HG03196 (cell line): ENCODE data around the gene DSG3.

Experiments used
- ATAC-seq: cut with Tn5 transposase; IDR thresholded peaks from one replicate; pipeline ENCODE4 v1.9.1; 2021; ENCODE audit not compliant: unreplicated experiment

The DSG3 gene

DNA sequence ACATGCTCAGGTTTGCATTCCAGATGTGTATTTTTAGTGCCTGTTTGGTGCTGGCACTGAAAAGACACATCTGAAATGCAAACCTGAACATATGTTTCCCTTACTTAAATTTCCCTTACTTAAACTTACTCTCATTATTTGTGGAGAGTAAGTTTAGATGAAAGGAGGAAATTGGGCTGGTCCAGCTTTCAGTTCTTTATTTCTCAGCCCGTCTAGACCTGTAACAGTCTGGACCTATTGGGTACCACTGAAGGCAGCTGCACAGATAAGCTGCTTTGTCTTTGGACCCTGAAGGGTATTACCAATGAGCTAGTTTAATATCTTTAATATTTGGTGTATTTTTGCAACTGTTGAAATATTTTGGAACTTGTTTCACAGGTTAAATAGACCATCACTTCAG is 17.0 kb upstream of the DSG3 start:
- ATAC-seq, result no peak

DNA sequence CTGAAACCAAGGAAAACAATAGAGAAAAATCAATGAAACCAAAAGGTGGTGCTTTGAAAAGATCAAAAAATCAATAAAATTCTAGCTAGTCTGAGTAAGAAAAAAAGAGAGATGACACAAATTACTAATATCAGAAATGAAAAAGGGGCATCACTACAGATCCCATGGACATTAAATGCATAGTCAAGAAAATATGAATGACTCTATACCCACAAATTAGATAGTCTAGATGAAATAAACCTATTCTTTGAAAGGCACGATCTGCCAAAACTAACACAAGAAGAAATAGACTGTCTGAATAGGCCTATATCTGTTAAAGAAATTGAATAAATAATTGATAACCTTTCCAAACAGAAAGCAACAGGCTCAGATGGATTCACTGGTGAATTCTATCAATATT is 15.2 kb upstream of the DSG3 start:
- no peak for ATAC-seq

DNA sequence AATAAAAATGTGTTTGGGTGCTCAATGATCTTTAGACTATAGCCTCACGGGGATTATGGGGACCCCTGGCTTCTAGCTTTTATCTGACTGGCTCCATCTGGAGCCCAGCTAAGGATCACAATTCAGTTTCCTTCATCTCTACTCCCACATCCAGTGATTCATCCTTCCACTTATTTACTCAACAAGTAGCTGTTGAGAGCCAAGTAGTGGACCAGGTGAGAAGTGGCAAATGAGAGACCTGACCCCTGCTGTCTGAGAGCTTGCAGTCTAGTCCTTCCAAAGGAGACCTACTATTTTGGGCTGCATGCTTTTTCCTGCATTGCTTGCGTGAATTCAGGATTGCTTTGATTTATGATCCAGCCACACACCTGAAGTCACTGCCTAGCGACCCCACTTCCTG is 10.7 kb upstream of the DSG3 start:
- no peak for ATAC-seq

DNA sequence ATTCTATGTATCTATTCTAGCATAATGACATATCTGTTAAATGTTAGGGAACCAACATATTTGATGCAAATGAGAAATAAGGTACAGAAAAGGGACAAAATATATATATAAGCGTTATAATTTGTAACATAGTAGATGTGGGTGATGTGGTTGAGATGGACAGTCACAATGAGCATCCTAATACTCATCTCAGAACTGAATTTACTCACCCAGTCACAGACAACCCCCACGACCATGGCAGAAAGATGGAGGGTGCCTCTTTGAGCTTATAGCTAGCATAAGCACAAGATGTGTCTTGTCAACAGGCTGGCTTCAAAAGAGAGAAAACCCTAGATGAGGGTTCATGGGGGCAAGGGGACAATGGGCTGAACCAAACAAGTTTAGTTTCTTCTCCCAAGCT is 9.1 kb upstream of the DSG3 start:
- ATAC-seq, result no peak

DNA sequence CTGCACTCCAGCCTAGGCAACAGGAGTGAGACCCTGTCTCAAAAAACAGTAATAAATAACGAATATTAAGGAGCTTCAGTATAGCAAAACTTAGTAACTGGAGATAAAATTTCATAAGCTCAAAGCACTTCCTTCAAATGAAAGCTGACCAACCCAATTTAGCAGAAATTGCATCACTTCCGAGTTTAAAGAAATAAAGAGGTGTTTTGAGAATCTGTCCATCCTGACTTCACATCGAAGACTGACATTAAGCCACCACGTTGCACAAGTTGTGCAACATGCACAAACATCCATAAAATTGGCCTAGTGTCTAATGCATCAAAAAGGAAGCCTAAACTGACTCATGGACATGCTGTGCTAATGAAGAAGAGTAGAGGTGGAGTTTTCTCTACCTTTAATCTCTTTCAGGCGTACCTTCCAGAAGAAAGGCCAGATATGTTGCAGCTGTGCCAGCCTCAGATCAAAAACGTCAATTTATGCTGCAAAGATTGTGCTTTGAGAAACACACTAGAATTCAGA is 7.7 kb upstream of the DSG3 start:
- ATAC-seq, result no peak

DNA sequence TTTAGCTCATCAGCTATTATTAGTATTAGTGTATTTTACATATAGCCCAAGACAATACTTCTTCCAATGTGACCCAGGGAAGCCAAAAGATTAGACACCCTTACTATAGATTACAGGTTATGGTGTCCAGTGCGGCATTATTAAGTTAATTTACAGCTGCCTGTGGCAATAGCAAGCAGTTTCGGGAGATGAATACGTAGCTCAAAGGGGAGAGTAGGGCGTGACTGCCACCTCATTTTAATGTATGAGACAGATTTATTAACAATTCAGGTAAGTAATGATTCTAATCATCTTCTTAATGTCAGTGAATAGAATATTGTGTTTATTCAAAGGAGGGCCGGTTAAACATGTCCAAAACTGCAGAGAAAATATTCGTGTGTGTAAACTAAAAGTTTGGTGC is 6.8 kb upstream of the DSG3 start:
- no peak for ATAC-seq

DNA sequence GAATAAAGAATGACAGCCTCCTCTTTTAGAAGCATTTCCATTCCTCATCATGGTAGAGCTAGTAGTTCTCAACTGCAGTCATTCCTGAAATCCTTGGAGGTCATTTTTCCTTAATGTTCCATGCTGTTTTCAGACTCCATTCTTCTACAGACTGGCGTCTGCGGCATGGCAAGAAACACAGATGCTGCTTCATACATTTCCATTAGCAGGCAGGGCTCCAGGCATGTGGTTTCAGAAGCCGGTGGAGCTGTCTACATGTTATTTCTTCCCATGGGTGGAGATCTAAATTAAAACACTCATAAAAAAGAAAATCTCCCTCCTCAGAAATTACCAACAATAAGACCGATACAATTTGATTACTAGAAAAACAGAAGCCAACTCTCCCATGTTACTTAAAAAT is 6.0 kb upstream of the DSG3 start:
- ATAC-seq, result no peak

DNA sequence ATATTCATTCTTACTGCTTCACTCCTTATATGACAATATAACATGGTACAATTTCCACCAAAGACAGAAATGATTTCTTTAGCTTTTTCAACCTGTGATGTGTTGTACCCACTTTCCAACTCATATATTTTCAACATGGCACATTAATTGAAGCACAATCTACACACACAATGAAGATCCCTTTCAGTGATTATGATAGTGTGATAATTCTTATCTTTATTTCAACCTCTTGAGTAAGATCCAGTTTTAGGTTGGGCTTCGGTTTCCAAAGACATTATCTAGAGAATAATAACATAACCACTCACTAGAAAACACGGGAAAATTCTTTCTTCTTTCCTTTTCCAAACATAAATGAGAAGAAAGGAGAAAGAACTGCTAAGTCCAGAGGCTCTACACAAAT is 3.4 kb upstream of the DSG3 start:
- no peak for ATAC-seq

DNA sequence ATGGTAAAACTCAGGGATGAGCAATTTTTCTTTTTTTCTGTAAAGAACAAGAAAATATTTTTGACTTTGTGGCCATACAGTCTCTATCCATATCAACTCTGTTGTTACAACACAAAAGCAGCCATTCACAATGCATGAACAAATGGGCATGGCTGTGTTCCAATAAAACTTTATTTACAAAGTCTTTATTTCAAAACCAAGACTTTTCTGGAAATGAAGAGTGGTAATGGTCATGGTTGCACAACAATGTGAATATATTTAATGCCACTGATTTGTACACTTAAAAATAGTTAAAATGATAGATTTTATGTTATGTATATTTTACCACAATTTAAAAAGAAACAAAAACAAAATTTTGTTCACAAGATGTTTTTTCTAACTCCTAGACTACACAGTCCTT is 1.6 kb upstream of the DSG3 start:
- ATAC-seq, result no peak

DNA sequence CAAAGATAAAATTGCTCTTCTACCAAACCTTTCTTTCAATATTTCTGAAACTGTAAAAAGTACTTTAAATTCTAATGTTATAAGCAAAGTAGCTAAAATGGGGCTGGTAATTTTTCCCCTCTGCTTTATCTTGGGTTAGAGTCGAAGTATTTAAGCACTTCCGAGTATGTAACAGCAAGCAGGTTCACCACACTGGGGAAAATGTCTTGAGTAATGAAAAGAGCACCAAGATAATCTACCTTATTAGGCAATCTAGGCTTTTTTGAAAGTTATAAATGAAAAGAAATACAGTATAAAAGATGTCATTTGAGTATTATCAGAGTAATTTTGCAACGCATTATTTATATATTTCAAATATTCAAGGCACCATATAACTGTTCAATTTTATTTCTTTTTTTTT is 687 bp upstream of the DSG3 start:
- no peak for ATAC-seq

DNA sequence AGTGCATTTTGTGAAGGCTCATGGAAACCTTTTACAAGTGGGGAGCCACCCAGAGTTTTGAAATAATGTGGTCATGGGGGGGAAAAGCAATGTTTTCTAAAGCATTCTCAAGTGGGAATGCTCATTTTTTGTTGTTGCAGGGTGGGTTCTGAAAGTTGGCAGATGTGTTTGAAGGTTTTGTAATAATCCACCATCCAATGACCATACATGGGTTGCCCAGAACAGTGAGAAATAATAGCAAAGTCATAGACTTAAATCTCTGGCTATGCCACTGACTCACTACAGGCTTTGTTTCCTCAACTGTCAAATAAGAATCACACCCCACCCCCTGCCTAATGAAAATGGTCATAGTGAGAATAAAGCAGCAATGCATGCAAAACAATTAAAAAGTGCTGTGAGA is 2.9 kb downstream of the DSG3 start:
- ATAC-seq, result no peak

DNA sequence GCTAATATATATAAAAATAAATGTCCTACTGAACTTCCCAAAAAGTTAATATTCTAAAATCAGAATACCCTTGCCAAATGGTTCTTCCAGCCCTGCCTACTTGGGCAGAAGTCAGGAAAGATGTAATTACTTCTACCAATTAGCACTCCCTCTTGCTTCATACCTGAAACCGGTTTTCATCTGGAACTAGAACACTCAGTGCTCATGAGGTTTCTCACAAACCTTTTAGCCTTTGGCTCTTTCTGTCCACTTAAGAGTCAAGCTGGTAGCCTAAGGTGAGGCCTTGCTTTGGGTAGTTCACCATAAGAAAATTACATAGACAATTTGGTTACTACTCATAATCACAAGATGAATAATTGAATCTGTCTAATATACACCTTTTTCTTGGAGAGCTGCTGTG is 4.1 kb downstream of the DSG3 start:
- ATAC-seq, result no peak

DNA sequence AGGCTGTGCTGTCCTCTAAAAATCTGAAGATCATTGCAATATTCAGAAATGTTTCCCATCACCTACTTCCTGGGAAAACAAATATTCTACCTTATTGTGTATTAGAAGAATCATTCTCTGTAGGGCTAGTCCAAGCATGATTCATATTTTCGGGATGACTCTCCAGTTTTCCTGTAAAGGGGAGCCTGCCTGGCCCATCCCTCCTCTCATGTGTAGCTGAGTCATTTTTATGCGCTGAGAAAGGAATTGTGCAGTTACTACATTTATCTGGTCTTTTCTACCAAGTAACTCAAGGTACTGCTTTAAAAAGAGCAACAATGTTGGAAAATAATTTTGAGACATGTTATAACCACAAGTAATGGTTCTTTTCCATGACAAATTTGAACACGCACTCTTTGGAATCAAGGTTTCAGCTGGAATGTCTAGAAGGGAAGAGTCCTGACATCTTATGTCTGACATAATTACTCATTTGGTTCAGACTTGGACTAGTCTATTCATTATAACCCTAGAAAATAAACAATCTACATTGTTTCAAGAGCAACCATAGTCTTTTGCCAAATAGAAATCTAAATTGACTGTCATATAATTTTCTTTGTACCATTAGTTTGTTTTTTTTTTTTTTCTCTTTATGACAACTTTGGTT is 6.6 kb downstream of the DSG3 start:
- no peak for ATAC-seq

DNA sequence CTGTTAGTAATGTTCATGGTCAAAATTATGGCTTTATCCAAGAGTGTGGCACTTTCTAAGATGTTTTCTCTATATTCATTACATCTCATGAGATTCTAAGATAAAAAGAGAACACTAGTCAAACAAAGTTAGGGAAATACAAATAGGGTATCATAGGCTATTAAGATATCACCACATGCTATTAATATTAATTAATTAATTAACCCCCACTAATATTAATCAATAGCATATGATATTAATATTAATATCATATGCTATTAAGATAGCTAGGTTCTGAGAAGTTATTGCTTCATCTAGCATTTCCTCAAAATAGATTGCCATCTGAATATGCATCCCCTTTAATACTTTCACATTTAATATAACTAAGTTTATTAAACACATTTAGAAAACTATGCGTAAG is 22.1 kb downstream of the DSG3 start:
- ATAC-seq, result no peak

DNA sequence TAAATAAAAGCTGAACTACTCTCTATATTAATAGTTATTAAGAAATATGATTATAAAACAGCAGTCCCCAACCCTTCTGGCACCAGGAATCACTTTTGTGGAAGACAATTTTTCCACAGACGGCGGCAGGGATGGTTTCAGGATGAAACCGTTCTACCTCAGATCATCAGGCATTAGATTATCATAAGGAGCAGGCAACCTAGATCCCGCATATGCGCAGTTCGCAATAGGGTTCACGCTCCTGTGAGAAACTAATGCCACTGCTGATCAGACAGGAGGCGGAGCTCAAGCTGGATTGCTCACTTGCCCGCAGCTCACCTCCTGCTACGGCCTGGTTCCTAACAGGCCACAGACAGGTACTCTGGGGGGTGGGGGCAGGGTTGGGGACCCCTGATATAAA is 31.1 kb downstream of the DSG3 start:
- ATAC-seq, result no peak

DNA sequence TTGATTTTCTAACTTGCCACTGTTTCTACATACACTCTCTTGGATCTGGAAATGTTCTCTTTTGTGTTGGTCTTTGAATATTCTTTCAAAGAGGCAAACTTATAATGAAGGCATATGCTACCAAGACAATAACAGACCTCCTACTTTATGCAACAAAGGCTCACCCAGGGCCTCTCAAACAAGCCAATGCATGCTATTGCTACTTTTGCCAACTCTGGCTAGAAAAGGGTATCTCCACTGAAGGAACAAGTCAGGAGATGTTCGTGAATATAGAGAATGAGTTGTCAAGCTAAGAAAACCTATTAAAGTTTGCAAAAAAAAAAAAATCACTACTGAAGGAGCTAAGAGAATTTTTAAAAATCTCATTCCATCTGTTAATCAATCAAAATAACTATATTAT is 34.5 kb downstream of the DSG3 start:
- no peak for ATAC-seq

DNA sequence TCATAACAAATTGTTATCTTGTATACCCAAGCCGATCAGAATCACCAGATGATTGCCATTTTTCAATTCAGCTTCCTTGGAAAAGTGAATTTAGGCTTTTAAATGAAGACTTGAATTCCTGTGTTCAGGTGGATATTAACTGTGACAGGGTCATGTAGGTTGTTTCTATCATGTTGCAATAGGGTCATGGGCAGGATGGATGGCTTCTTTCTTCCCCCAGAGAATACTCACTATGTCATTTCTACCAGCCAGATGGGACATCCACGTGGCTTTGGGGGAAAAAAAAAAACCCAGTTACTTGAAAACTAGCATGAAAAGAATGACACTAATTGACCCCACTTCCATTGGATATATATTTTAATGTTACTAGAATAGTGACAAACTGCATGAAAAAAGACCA is 35.9 kb downstream of the DSG3 start:
- ATAC-seq, result no peak

DNA sequence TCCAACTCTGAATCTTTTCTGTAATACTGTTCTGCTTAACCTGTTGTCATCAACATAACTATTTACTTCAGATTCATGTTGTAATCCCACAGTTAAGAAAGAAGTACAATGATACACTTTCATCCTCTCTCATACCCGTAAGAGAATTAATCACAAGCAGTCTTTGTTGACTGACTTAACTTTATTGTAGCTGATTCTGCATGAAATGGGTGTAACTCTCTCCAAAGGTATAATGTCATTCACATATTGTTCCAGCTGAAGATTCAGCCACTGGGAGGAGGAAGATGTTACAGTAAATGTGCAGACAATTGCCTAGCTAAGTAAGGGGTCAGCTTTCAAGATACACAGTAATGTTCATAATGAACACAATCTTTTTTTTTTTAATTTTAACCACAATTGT is 36.9 kb downstream of the DSG3 start:
- ATAC-seq, result no peak

DNA sequence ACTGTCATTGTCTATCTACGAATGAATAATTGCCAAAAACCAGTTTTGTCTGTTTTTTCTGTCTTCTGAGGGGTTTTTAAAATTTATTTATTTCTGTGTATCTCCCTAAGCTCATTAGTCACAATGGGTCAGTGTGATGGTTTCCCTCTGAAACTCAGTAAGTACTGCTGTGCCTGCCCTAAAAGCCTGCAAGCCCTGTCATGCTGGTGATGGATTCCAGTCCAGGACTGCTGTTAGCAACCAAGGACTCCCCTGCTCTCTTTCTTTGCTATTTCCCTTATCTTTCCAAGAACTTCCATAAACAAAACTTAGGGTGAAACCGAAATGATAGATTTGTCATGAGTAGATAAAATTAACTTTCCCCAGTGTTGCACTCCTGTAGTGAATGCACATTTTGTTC is 38.6 kb downstream of the DSG3 start:
- no peak for ATAC-seq

DNA sequence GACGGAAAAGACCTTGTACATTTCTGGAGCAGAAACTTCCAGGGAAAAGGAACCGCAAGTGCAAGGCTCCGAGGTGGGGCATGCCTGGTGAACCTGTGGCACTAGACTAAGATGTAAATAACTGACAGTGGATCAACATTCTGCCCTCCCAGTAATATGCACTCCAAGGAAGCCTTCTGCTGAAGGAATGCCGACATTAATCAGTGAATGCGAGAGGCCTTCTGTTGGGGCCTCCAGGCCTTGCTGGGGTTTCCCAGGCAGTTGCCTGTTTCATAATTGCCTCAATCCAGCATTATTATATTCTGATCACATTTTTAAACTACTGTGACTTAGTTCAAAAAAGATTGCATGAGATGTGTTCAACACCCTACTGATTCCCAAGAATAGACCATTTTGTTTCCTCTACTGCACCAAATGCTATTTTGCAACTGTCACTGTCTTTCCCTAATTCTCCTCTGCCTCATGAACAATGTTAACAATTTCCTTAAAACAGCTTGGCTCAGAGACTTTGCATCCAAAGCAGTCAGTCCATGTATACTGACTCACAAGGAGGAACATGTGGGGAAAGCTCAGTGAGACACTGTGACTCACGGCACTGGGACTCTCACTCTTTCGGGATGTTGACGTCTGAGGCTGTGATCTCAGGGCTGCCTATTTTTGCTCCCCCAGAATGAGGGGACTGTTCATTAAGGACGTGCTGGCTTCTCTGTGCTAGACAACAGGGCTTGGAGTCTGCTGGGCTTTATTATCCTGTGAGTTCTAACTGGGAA is 39.9 kb downstream of the DSG3 start:
- no peak for ATAC-seq

DNA sequence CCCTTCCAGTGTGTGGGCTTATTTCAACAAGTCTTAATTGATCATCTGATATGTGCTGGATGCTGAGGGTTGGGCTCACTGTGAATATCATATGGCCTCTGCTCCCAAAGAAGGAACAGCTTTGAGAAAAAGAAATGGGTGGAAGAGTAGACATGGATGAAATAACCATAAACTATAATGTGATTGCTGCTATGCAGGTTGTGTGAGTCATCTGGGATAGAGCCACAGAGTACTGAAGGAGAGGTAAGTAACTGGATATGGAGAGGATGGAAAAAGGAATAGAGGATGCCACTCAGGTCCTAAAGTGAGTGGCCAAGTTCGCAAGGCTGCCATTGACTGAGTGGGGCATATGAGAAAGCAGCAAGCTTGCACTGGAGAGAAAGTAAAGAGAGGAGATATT is 41.8 kb downstream of the DSG3 start:
- no peak for ATAC-seq

DNA sequence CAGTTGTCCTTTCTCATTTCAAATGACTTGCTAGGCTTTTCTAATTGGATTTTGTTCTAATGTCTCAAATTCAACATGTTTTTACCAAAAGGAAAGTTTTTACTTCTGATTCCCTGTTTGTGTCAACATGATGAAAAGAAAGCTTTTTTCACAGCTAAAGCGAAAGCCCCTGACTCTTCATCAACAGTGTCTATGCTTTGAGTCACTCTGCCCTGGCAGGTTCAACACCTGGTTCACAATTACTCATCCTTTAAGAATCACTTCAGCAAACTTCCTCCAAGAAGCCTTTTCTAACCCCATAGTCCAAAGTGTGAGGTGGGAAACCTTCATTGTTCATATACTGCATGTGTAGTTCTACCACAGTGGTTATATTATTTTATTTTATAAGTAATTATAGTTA is 42.8 kb downstream of the DSG3 start:
- ATAC-seq, result peak; percentile 83

DNA sequence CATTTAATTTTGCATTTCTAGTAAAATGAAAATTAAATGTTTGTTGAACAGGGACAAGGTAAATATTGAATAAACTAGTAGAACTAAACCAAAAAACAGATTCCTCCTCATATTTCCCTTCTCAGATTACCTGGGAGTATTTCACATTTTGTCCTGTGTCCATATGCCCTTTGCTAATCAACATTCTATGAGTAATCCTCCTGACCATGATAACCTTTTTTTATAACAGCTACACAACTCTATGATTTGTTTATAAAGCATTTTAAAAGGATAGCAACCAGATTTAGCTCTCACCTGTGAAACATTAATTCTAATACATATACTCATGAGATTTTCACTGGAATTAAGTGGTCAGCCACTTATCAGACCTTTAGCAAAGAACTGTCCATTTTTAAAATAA is 43.3 kb downstream of the DSG3 start:
- ATAC-seq, result no peak
